Mesenteric fat pad (tissue), 1 donor: ENCODE data around the gene HSPB3. TPM values are rescaled to one million over a fixed set of nuclear protein-coding genes. Genes with fewer than 3 reads are reported as not detected.
"Not testable (repeated sequence)": the region's sequence is repeated elsewhere in the genome, so short reads cannot be mapped to it uniquely, and the experiment has no call there.

ENCODE experiments used
- DNase-seq: peaks from one replicate; pipeline ENCODE4 v3.0.0-alpha.2; 2020; ENCODE audit warnings: low spot score
- long read RNA-seq: library from polyadenylated mRNA; unstranded; transcript quantifications from one replicate; pipeline ENCODE4 v2.0.0, GENCODE V29; 2020
- total RNA-seq: library from RNA; stranded (reverse); fragmentation: NEBNext Ultra II Directional; extraction: Animal tissue kit (Norgen Biotek cat#: 25700); gene quantifications from one replicate; pipeline ENCODE4 v1.2.1, GENCODE V29; 2021
- donor health status: DM: yes; HTN: yes; CAD: no.

Gene HSPB3, protein sequence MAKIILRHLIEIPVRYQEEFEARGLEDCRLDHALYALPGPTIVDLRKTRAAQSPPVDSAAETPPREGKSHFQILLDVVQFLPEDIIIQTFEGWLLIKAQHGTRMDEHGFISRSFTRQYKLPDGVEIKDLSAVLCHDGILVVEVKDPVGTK
- not detected for total RNA-seq
- long read RNA-seq, result 0 reads

DNA sequence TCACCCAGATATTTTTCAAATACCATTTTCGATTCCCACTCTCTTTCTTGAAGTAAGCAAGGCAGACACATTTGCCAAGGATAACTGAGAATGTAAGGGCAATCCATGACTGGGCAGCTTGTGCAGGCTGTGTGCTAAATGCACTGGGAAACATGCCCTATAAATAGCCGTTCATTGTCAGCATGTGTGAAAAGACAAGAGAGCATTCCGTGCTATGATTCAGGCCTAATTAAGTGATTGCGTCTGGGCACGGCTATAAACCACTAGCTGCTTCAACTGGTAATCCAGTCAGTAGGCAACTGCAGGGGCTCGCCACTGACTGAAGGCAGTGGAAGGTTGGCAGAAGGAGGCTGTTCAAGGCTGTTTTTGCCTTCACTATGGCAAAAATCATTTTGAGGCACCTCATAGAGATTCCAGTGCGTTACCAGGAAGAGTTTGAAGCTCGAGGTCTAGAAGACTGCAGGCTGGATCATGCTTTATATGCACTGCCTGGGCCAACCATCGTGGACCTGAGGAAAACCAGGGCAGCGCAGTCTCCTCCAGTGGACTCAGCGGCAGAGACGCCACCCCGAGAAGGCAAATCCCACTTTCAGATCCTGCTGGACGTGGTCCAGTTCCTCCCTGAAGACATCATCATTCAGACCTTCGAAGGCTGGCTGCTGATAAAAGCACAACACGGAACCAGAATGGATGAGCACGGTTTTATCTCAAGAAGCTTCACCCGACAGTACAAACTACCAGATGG is at the start of gene HSPB3:
Gene HSPB3, plus strand, starts transcription at position 287 of the 745 bp plus-strand sequence. Its CDS starts 91 bp downstream, at position 378.
- no peak for DNase-seq

DNA sequence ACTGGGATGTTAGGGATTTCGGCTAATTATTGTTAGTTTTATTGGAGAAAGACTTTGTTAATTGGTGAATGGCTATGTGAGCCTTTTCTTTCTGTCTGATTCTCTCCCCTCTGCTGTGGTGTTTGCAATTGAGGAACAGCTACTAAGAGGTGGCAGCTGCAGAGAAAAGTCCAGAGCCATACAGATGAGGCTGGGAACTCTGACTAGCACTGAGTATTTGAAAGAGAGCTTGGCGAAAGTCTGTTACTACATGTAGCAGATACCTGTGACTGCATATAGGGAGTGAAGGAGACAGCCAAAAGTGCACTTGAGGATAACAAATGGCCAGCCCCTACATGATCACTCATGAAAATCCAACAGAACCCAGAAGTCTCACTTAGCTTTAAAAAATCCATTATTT is 44.3 kb upstream of the HSPB3 start:
- DNase-seq, result no peak

DNA sequence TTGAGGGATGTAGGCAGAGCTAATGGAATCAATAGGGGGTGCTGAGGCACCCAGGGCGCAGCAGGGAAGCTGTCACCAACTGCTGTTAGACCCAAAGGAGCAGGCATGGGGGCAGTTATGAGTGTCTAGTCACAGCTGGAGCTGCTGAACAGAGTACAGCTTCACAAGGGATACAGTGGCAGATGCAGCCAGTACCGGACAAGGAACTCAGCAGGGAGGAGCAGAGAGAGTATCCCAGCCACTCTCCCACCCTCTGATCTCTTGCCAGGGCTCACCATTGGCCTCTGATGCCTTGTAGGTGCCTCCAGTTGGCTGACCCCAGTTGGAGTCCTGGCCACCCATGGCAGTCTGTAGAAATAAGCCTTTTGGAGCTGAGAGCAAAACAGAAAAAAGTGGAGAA is 42.6 kb upstream of the HSPB3 start:
- DNase-seq, result no peak

- no peak for DNase-seq
Measured at GRCh38 chr5:54415147-54415546, 40.4 kb upstream of the HSPB3 start.

- DNase-seq, result no peak
Measured at GRCh38 chr5:54415896-54416601, 39.5 kb upstream of the HSPB3 start.

DNA sequence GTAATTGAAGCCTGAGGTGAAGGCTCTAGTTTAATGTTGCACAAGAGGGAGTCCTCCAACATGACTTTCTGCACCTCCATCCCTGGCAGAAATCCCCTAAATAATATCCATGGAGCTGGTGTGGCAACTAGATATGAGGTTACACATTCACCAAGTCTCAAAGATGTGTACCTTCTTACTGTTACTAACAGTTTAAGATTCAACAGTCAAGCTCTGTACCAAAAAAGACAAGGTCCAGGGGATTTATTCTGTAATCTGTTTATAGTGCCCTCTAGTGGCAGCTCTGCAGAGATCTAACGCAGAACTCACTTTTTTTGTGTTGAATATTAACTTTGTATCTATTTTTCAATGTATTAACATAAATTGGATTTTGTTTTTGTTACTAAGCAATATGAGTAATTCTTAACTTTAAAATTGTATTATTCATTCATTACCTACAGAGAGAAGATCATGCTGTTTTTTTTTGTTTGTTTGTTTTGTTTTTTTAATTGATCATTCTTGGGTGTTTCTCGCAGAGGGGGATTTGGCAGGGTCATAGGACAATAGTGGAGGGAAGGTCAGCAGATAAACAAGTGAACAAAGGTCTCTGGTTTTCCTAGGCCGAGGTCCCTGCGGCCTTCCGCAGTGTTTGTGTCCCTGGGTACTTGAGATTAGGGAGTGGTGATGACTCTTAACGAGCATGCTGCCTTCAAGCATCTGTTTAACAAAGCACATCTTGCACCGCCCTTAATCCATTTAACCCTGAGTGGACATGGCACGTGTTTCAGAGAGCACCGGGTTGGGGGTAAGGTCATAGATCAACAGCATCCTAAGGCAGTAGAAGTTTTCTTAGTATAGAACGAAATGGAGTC is 35.7 kb upstream of the HSPB3 start:
- not testable (repeated sequence) for DNase-seq

DNA sequence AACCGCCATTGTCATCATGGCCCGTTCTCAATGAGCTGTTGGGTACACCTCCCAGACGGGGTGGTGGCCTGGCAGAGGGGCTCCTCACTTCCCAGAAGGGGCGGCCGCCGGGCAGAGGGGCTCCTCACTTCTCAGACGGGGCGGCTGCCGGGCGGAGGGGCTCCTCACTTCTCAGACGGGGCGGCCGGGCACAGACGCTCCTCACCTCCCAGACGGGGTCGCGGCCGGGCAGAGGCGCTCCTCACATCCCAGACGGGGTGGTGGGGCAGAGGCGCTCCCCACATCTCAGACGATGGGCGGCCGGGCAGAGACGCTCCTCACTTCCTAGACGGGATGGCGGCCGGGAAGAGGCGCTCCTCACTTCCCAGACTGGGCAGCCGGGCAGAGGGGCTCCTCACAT is 35.0 kb upstream of the HSPB3 start:
- DNase-seq, result not testable (repeated sequence)

DNA sequence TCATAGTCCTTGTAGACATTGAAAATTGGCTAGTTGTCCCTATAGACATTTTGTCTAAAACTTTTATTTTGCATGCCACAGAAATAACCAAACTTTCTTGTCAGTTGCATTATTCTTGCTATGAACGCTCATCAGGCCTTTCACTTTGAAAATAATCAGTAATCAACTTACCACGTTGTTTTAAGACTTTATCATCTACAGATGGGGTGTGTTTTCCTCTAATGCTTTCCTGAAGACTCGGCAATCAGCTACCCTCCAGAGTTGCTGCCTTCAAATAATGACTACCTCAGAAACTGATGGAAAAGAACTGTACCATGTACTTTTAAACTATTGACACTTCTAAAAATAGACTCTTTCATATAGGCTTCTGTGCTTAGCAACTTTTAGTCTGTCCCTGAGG is 33.5 kb upstream of the HSPB3 start:
- no peak for DNase-seq

- no peak for DNase-seq
Measured at GRCh38 chr5:54425258-54425657, 30.2 kb upstream of the HSPB3 start.

GRCh38 chr5:54426209-54426608 is 29.3 kb upstream of the HSPB3 start:
- no peak for DNase-seq

DNA sequence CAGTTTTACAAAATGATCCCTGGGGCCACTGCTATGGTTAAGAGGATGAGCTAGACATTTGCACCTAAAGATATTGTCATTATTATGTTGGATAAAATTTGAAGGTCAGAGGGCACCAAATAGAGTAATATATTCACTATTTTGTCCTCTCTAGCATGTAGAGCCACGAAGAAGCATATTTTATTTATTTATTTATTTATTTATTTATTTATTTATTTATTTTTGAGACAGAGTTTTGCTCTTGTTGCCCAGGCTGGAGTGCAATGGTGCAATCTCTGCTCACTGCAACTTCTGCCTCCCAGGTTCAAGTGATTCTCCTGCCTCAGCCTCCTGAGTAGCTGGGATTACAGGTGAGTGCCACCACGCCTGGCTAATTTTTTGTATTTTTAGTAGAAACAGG is 20.8 kb upstream of the HSPB3 start:
- not testable (repeated sequence) for DNase-seq

DNA sequence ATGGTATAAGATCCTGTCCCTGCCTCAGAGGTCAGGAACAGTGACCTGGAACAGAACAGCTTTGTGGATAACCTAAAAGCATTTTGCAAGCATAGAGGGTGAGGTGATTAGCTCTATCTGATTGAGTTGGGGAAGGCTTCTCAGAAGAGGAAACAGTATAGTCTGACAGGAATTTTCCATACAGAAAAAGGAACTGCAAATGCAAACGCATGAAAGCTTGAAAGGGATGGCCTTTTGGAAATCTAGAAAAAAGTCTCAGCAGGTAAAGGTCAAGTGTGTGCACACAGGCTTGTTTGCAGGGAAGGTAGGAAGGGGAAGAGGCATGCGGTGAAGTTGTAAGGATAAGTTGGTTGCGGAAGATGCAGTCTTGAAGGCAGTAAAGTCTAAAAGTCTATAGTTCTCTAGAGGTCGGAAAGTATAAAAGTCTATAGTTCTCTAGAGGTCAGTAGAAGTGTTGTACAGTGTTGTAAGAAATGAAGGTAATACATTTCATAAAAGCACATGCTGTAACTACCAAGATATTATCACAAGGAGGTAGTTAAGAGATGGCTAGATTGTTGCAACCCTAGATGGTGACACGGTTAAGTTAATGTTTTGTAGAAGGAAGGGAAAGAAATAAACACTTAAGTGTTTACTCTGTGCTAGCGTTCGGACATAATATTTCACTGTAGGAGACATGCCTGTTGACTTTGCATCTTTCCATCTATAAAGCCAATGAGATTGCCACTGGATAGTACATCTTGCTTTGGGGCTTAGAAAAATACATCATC is 16.7 kb upstream of the HSPB3 start:
- DNase-seq, result no peak

- no peak for DNase-seq
Measured at GRCh38 chr5:54440456-54440893, 15.0 kb upstream of the HSPB3 start.

- DNase-seq, result no peak
Measured at GRCh38 chr5:54442271-54442670, 13.2 kb upstream of the HSPB3 start.

GRCh38 chr5:54443270-54443669 is 12.2 kb upstream of the HSPB3 start:
- DNase-seq, result no peak

DNA sequence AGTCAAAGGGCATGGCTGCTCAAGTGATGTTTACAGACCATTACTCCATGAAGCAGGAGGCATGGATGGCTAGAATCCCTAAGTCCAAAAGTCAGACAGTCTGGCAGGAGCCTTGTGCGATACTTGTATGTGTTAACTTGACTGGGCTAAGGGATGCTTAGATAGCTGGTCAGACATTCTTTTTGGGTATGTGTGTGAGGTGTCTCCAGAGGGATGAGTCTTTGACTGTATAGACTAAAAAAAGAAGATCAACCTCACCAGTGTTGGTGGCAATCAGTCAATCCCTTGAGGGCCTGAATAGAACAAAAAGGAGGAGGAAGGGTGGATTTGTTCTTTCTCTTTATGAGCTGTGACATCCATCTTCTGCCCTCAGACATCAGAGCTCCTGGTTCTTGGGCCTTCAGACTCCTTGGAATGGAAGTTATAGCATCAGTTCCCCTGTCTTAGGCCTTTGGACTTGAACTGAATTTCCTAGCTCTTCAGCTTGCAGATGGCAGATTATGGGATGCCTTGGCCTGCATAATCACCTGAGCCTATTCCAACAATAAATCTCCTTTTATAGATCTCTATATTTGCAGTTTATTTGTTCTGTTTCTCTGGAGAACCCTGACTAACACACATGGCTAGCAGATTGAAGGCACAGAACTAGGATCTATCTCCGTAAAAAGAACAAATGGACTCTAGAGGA is 9.7 kb upstream of the HSPB3 start:
- DNase-seq, result no peak

- DNase-seq, result no peak
Measured at GRCh38 chr5:54446379-54446732, 9.1 kb upstream of the HSPB3 start.

DNA sequence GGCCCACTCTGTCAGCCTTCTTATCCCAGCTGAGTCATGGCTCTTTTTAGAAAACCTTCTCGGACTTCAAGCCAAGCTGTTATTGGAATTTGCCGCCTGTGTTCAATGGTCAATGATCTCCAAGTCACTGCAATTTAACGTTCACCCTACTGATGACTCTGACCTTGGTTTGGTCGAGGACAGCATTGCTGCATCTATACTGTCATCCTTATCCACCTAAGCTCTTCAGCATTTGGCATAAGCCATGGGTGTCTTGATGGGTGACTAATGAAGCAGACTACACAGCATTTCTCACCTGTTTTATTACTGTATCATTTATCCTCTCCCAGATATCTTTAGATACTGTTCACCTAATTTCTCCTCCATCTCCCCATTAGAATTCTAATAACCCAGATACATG is 5.6 kb upstream of the HSPB3 start:
- DNase-seq, result no peak

DNA sequence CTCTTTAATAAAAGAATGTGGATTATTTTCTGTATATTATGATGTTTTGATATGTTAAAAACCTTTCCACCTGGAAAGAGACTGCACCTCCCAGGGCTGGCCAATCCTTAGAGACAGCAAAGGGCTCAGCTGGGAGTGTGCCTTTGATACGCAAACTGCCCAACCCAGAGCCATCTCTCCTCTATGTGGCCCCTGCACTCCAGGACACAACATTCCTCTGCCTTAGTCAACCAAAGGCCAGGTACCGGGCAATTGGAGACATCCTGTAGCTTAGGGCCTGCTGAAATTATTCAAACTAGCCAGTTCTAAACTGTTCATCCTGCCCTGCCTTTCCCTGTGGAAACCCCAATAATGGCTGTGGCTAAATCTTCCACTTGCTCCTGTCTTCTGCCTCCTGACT is 5.0 kb upstream of the HSPB3 start:
- DNase-seq, result no peak

DNA sequence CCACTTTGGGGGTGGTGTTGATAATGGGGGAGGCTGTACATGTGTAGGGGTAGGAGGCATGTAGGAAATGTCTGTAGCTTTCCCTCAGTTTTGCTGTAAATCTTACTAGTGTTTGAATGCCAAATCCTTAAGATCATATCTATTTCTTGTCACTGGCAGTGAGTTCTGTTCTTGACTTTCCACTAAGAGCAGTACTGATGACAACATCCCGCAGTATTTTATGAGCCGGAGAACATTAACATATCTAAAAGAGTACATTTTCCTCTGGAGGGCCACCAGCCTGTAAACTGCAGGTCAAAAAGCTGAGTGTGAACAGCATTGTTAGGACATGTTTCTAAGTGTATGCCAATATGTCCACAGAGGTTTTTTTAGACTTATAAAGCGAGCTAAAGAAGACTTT is 2.5 kb upstream of the HSPB3 start:
- DNase-seq, result no peak
